ENCODE measurements around the gene MTAP.

GRCh38 chr9:21933865-21934264, 131.4 kb downstream of the MTAP start:
- TF ChIP-seq CTCF (IDR thresholded peaks at IDR 0.05) (no peak), POLR2AphosphoS5 (IDR thresholded peaks at IDR 0.05) (no peak), EP300 (IDR thresholded peaks at IDR 0.05) (no peak), POLR2A (IDR thresholded peaks at IDR 0.05) (no peak)
